Testis (tissue), 2 donors: ENCODE data around the gene HOXD13.

Source experiments
- POLR2A ChIP-seq: fragments of 450-650 bp; IDR thresholded peaks from one replicate; pipeline ENCODE4 v1.6.1; 2017; ENCODE audit warnings: antibody characterized with exemption, mild to moderate bottlenecking, moderate library complexity
- TF ChIP-seq, protein P1 (sequence below), 3 experiments: fragments of 450-650 bp in 2 of 3; fragments of 200-600 bp in 1 of 3; sonication (generic) in 1 of 3; IDR thresholded peaks; one replicate each; pipeline ENCODE4 v1.5.1; 2016 to 2019; ENCODE audit warnings: antibody characterized with exemption in 3 of 3, mild to moderate bottlenecking in 2 of 3, moderate library complexity in 1 of 3

DNA sequence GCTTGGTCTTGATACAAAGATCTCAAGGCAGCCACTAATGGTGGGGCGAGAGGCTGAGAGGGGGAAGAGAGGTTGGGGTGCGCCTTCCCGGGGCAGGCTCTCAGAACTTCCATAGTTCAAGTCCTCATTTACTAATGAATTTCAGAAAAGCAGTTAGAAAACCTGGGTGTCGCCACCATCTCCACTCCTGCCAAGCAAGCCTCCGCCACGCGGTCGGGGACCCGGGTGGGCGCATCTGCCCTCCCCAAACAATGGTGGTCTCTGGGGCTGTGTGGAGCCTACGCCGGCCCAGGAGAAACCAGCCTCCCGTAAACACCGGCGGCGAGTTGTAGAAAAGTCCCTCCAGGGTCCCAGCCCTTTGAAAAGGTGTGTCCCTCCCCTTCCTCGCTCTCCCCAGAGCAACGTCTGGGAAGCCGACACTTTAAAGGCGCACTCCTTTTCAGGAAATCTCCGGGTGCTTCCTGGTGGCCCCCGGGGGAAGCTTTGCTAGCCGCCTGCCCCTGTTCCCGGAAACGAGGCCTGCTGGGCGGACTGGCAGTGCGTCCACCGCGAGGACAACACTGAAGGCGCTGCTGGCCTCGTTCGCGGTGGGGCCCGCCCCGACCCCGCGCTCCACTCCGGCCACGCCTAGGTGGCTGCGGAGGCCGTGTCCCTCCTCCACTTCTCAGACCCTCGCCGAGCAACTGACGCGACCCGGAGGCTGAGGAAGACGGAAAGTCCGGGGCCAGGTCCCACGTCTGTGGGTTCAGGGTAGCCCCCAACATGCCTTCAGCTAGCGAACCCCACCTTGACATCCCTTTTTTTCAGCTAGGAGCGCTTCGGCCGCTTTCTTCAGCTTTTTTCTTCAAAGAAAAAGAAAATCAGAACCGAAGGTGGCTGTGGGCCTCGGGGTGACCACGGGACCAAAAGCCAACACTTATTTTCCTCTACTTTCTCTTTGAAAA lies 25.6 kb upstream of the HOXD13 start:
- TF ChIP-seq, protein P1, sequence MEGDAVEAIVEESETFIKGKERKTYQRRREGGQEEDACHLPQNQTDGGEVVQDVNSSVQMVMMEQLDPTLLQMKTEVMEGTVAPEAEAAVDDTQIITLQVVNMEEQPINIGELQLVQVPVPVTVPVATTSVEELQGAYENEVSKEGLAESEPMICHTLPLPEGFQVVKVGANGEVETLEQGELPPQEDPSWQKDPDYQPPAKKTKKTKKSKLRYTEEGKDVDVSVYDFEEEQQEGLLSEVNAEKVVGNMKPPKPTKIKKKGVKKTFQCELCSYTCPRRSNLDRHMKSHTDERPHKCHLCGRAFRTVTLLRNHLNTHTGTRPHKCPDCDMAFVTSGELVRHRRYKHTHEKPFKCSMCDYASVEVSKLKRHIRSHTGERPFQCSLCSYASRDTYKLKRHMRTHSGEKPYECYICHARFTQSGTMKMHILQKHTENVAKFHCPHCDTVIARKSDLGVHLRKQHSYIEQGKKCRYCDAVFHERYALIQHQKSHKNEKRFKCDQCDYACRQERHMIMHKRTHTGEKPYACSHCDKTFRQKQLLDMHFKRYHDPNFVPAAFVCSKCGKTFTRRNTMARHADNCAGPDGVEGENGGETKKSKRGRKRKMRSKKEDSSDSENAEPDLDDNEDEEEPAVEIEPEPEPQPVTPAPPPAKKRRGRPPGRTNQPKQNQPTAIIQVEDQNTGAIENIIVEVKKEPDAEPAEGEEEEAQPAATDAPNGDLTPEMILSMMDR (IDR thresholded peaks at IDR 0.05) = no peak
- no peak for TF ChIP-seq POLR2A
